K562 (cell line): Measurements from ENCODE around the gene S100A1. TPM values are rescaled to one million over a fixed set of nuclear protein-coding genes. Genes with fewer than 3 reads are reported as not detected.
A peak's percentile ranks its signal among the peaks of the same experiment; 100 is the strongest.

ENCODE experiments used
- ATF6 ChIP-seq: sonication (generic); formaldehyde crosslinking; IDR thresholded peaks from 2 replicates; pipeline ENCODE4 v1.4.0; 2020; ENCODE audit warnings: mild to moderate bottlenecking, missing genetic modification reagents
- BRCA1 ChIP-seq, 2 experiments: fragments of 450-650 bp in 1 of 2; sonication (generic) in 1 of 2; formaldehyde crosslinking in 1 of 2; IDR thresholded peaks; 2 replicates each; pipeline versions ENCODE4 v1.5.0 to v1.6.1; 2017 to 2020; ENCODE audit warnings: mild to moderate bottlenecking in 1 of 2, missing genetic modification reagents in 1 of 2
- CHD1 ChIP-seq: fragments of 200-600 bp; sonication (generic); IDR thresholded peaks from one replicate; pipeline ENCODE4 v1.6.1; 2012; ENCODE audit warnings: mild to moderate bottlenecking, moderate library complexity, low read length, inconsistent platforms
- CREM ChIP-seq: IDR thresholded peaks from 2 replicates; pipeline ENCODE4 v1.6.1; 2014; ENCODE audit warnings: antibody characterized with exemption, low read depth
- E2F1 ChIP-seq: sonication (generic); formaldehyde crosslinking; IDR thresholded peaks from 2 replicates; pipeline ENCODE4 v1.8.1; 2023; ENCODE audit warnings: mild to moderate bottlenecking, missing genetic modification reagents, moderate library complexity
- GTF2E2 ChIP-seq: fragments of 200-800 bp; sonication (Bioruptor generic); IDR thresholded peaks from 2 replicates; pipeline ENCODE4 v1.6.1; 2016; ENCODE audit warnings: missing genetic modification characterization, missing compliant biosample characterization
- L3MBTL2 ChIP-seq: fragments of 450-650 bp; IDR thresholded peaks from 2 replicates; pipeline ENCODE4 v1.6.1; 2016; ENCODE audit warnings: mild to moderate bottlenecking, moderate library complexity
- NR4A1 ChIP-seq, 2 experiments: fragments of 250-450 bp in 1 of 2; fragments of 450-650 bp in 1 of 2; sonication (Bioruptor Pico) in 1 of 2; IDR thresholded peaks; 2 replicates each; pipeline versions ENCODE4 v1.4.0 to v1.6.1; 2016 to 2020; ENCODE audit warnings: mild to moderate bottlenecking in 2 of 2, missing compliant biosample characterization in 1 of 2, missing genetic modification characterization in 1 of 2, moderate library complexity in 1 of 2
- TCF7L2 ChIP-seq: fragments of 150-350 bp; IDR thresholded peaks from 2 replicates; pipeline ENCODE4 v1.6.1; 2016; ENCODE audit warnings: low read depth, mild to moderate bottlenecking, low read length, moderate library complexity
- ZFP1 ChIP-seq: fragments of 450-650 bp; formaldehyde crosslinking; IDR thresholded peaks from 2 replicates; pipeline ENCODE4 v1.4.0; 2020; ENCODE audit warnings: mild to moderate bottlenecking, mixed read lengths
- polyA plus RNA-seq, 8 experiments: library from polyadenylated mRNA; depleted of rRNA in 4 of 8; stranded (reverse) in 5 of 8; unstranded in 3 of 8; fragments of >200 nt; fragmentation: Nextera tagmentation in 2 of 8; fragmentation: Illumina TruSeq in 1 of 8; extraction: Ambion mirVana in 2 of 8; extraction: Trizol in 1 of 8; gene quantifications; 2 replicates each; pipeline versions ENCODE4 v1.2.1 to v1.2.3, GENCODE V29; 2011 to 2014; ENCODE audit warnings: inconsistent platforms in 1 of 8, missing spikeins in 1 of 8
- total RNA-seq, 7 experiments: library from RNA; depleted of rRNA in 6 of 7; stranded (reverse); fragments of >200 nt in 6 of 7; fragmentation: Illumina TruSeq in 2 of 7; extraction: Trizol in 2 of 7; gene quantifications; 2 replicates each; pipeline versions ENCODE4 v1.2.1 to v1.2.3, GENCODE V29; 2011 to 2021; ENCODE audit warnings: low replicate concordance in 1 of 7

Gene S100A1
- total and polyA plus RNA-seq, 9 of the 15 experiments (the other 6 are each of a cell fraction or from before 2014, with no cell fraction given): 0.44 to 30.1 (median 12.7) TPM

DNA sequence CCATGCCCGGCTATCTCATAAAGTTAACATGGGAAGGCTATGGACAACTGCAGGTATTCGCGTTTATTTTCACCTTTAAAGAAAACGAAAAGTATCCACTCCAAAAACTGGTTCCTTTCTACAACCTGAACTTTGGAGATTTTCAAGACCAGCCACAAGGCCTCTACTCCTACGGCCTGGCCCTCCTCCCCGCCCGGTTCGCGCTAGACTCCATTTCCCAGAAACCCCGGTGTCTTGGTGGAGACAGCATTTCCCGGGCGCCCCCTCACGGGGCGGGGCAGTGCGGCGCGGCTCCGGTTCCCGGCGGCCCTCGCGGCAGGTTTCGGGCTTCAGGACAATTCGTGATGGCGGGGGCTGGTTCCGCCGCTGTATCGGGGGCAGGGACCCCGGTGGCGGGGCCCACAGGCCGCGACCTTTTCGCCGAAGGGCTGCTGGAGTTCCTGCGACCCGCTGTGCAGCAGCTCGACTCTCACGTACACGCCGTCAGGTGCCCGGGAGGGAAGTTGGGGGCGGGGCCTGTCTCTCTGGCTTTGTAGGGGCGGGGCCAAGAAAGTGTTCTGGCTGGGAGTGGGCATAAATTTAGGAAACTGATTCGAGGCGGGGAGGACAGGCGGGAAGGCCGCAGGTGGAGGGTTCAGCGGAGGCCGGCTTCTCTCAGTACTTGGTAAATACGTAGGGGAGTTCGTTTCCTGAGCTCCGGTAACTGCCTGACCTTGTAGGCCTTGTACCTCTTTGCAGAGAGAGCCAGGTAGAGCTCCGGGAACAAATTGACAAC is 30.4 kb downstream of the S100A1 start, which contains the start of gene SNAPIN (continued):
- no peak for TF ChIP-seq BRCA1 (IDR thresholded peaks at IDR 0.05)
- no peak for TF ChIP-seq BRCA1 (CRISPR knock-in tag; IDR thresholded peaks at IDR 0.05)
- peak; percentile 51 for TF ChIP-seq L3MBTL2
- TF ChIP-seq CHD1: no peak
- TF ChIP-seq GTF2E2 (tag): 0 out of 2 replicates have a peak, but pooled peaks have one; percentile 43
- TF ChIP-seq ATF6 (CRISPR knock-in tag): no peak
- peak; percentile 81 for TF ChIP-seq CREM
- no peak for TF ChIP-seq TCF7L2
- TF ChIP-seq ZFP1: no peak
- no peak for TF ChIP-seq NR4A1 (CRISPR knock-in tag; IDR thresholded peaks at IDR 0.05)
- peak; percentile 51; the same call in 1 of the 2 replicates for TF ChIP-seq NR4A1 (tag; IDR thresholded peaks at IDR 0.05)
- TF ChIP-seq E2F1 (CRISPR knock-in tag): 0 out of 2 replicates have a peak, but pooled peaks have one; percentile 12
